K562 (cell line): Measurements from ENCODE around the gene EMID1. TPM values are rescaled to one million over a fixed set of nuclear protein-coding genes. Genes with fewer than 3 reads are reported as not detected.

ENCODE experiments used
- CHD4 ChIP-seq: fragments of 200-600 bp; sonication (generic); IDR thresholded peaks from 3 replicates; pipeline ENCODE4 v1.6.1; 2012; ENCODE audit warnings: low read depth, mild to moderate bottlenecking, mixed read lengths, low read length, inconsistent platforms; ENCODE audit not compliant: insufficient read depth, insufficient replicate concordance, poor library complexity, severe bottlenecking
- HNRNPK ChIP-seq: fragments of 200-400 bp; formaldehyde crosslinking; IDR thresholded peaks from one replicate; pipeline ENCODE4 v1.6.1; 2018; ENCODE audit warnings: mild to moderate bottlenecking, low read depth, low read length; ENCODE audit not compliant: poor library complexity, severe bottlenecking
- NONO ChIP-seq, 2 experiments: fragments of 200-400 bp in 1 of 2; fragments of 450-650 bp in 1 of 2; formaldehyde crosslinking in 1 of 2; IDR thresholded peaks; 2 replicates each; pipeline ENCODE4 v1.6.1; 2017; ENCODE audit warnings: low read depth in 2 of 2, mild to moderate bottlenecking in 2 of 2, moderate library complexity in 2 of 2, low read length in 1 of 2
- ZBED1 ChIP-seq: IDR thresholded peaks from 2 replicates; pipeline ENCODE4 v1.6.1; 2014
- ZC3H11A ChIP-seq: IDR thresholded peaks from 2 replicates; pipeline ENCODE4 v1.6.1; 2012; ENCODE audit warnings: low read depth, low read length, improper control_type of control experiment
- ZEB2 ChIP-seq: fragments of 450-650 bp; IDR thresholded peaks from 2 replicates; pipeline ENCODE4 v1.6.1; 2016
- ZFX ChIP-seq: sonication (generic); formaldehyde crosslinking; IDR thresholded peaks from 2 replicates; pipeline ENCODE4 v1.8.0; 2022; ENCODE audit warnings: mild to moderate bottlenecking, missing genetic modification reagents, moderate library complexity
- ZNF133 ChIP-seq: fragments of 250-450 bp; sonication (Bioruptor Pico); IDR thresholded peaks from 2 replicates; pipeline ENCODE4 v1.4.0; 2020; ENCODE audit warnings: mild to moderate bottlenecking
- polyA plus RNA-seq, 8 experiments: library from polyadenylated mRNA; depleted of rRNA in 4 of 8; stranded (reverse) in 5 of 8; unstranded in 3 of 8; fragments of >200 nt; fragmentation: Nextera tagmentation in 2 of 8; fragmentation: Illumina TruSeq in 1 of 8; extraction: Ambion mirVana in 2 of 8; extraction: Trizol in 1 of 8; gene quantifications; 2 replicates each; pipeline versions ENCODE4 v1.2.1 to v1.2.3, GENCODE V29; 2011 to 2014; ENCODE audit warnings: inconsistent platforms in 1 of 8, missing spikeins in 1 of 8
- total RNA-seq, 7 experiments: library from RNA; depleted of rRNA in 6 of 7; stranded (reverse); fragments of >200 nt in 6 of 7; fragmentation: Illumina TruSeq in 2 of 7; extraction: Trizol in 2 of 7; gene quantifications; 2 replicates each; pipeline versions ENCODE4 v1.2.1 to v1.2.3, GENCODE V29; 2011 to 2021; ENCODE audit warnings: low replicate concordance in 1 of 7
- TF ChIP-seq, protein P1 (sequence below), 2 experiments: fragments of 450-650 bp in 1 of 2; sonication (generic) in 1 of 2; formaldehyde crosslinking in 1 of 2; IDR thresholded peaks; 2 replicates each; pipeline versions ENCODE4 v1.7.1 to v1.9.0; 2016 to 2022; ENCODE audit warnings: inconsistent platforms in 1 of 2, mild to moderate bottlenecking in 1 of 2, missing genetic modification reagents in 1 of 2

Gene EMID1
- total and polyA plus RNA-seq, 9 of the 15 experiments (the other 6 are each of a cell fraction or from before 2014, with no cell fraction given): 0.15 to 7.2 (median 2.7) TPM

- TF ChIP-seq, protein P1, sequence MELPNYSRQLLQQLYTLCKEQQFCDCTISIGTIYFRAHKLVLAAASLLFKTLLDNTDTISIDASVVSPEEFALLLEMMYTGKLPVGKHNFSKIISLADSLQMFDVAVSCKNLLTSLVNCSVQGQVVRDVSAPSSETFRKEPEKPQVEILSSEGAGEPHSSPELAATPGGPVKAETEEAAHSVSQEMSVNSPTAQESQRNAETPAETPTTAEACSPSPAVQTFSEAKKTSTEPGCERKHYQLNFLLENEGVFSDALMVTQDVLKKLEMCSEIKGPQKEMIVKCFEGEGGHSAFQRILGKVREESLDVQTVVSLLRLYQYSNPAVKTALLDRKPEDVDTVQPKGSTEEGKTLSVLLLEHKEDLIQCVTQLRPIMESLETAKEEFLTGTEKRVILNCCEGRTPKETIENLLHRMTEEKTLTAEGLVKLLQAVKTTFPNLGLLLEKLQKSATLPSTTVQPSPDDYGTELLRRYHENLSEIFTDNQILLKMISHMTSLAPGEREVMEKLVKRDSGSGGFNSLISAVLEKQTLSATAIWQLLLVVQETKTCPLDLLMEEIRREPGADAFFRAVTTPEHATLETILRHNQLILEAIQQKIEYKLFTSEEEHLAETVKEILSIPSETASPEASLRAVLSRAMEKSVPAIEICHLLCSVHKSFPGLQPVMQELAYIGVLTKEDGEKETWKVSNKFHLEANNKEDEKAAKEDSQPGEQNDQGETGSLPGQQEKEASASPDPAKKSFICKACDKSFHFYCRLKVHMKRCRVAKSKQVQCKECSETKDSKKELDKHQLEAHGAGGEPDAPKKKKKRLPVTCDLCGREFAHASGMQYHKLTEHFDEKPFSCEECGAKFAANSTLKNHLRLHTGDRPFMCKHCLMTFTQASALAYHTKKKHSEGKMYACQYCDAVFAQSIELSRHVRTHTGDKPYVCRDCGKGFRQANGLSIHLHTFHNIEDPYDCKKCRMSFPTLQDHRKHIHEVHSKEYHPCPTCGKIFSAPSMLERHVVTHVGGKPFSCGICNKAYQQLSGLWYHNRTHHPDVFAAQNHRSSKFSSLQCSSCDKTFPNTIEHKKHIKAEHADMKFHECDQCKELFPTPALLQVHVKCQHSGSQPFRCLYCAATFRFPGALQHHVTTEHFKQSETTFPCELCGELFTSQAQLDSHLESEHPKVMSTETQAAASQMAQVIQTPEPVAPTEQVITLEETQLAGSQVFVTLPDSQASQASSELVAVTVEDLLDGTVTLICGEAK (IDR thresholded peaks at IDR 0.05): 0 out of 2 replicates have a peak, but pooled peaks have one; percentile 23
- TF ChIP-seq, protein P1 (CRISPR knock-in tag; IDR thresholded peaks at IDR 0.05): no peak
- TF ChIP-seq CHD4: no peak
- TF ChIP-seq NONO (IDR thresholded peaks at IDR 0.05; ENCODE audit: low read depth in 2 of 2, low read length in 1 of 2): peak in 1 of 2 experiments; percentile 19; a peak in 1 of 4 replicates
- TF ChIP-seq ZBED1: no peak
- peak; percentile 83 for TF ChIP-seq ZFX (CRISPR knock-in tag)
- TF ChIP-seq ZC3H11A: no peak
- no peak for TF ChIP-seq ZEB2
- no peak for TF ChIP-seq HNRNPK
- TF ChIP-seq ZNF133 (CRISPR knock-in tag): no peak
These were observed 63.0 kb downstream of the EMID1 start (continued) for GRCh38 chr22:29268511-29269229.
